Endothelial cell of umbilical vein (primary cell): ENCODE results near the gene ASIP.

Experiments
- EZH2 ChIP-seq: IDR thresholded peaks from 2 replicates; pipeline ENCODE4 v1.6.1; 2012; ENCODE audit warnings: borderline replicate concordance, low read depth, mild to moderate bottlenecking, moderate library complexity, low read length, inconsistent platforms; ENCODE audit not compliant: severe bottlenecking
- FOS ChIP-seq: IDR thresholded peaks from 2 replicates; pipeline ENCODE4 v1.6.1; 2011; ENCODE audit warnings: mild to moderate bottlenecking, low read length, moderate library complexity, borderline replicate concordance; ENCODE audit not compliant: insufficient read depth
- MYC ChIP-seq: IDR thresholded peaks from one replicate; pipeline ENCODE4 v1.6.1; 2011; ENCODE audit warnings: mild to moderate bottlenecking, low read depth, low read length
- POLR2A ChIP-seq: IDR thresholded peaks from 2 replicates; pipeline ENCODE4 v1.6.1; 2012; ENCODE audit warnings: low read depth, mild to moderate bottlenecking, control low read depth, low read length
- POLR2AphosphoS5 ChIP-seq: IDR thresholded peaks from 2 replicates; pipeline ENCODE4 v1.6.1; 2012; ENCODE audit warnings: low read depth, mild to moderate bottlenecking, control low read depth, low read length, moderate library complexity; ENCODE audit not compliant: insufficient read depth
- TF ChIP-seq, protein P1 (sequence below), 2 donors: IDR thresholded peaks; 1 replicate in 1 of 2; 2 replicates in 1 of 2; pipeline ENCODE4 v1.5.1; 2011; ENCODE audit warnings: low read length in 2 of 2, mild to moderate bottlenecking in 2 of 2, moderate library complexity in 2 of 2, control low read depth in 1 of 2, inconsistent platforms in 1 of 2, low read depth in 1 of 2; ENCODE audit not compliant: insufficient read depth in 1 of 2; ENCODE audit errors: extremely low read depth in 1 of 2

DNA sequence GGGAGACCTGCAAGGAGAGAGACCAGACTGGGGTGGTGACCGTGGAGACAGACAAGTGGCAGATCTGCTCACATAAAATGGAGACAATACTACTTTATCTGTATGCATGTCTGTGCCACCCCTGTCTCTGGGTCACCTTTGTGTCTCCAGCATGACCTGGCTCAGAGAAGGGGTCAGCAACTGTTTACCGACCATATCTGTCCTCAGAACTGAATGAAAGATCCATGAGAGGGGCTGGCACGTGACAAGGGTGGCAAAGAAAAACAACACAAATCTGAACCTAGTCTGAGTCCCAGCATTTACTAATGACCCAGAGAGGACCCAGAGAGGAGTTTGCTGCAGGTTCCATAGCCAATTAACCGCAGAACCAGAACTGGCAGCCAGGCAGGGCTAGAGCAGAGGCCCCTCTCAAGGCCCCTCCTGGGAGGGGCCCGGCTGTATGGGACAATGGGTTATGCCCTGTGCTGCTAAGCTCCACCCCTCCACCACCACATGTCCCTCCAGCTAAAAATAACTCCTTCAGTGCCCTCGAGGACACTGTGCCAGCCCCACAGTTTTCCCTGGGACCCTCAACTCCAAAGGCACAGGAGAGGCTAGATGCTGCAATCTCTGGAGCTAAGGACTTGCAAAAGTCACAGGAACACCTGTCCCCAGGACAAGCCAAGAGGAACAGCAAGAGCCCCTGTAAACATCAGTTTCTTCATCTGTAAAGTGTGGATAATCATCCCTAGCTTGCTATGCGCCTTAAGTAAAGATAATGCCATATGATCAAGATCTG lies 59.8 kb downstream of the ASIP start:
- no peak for TF ChIP-seq POLR2A
- TF ChIP-seq, protein P1, sequence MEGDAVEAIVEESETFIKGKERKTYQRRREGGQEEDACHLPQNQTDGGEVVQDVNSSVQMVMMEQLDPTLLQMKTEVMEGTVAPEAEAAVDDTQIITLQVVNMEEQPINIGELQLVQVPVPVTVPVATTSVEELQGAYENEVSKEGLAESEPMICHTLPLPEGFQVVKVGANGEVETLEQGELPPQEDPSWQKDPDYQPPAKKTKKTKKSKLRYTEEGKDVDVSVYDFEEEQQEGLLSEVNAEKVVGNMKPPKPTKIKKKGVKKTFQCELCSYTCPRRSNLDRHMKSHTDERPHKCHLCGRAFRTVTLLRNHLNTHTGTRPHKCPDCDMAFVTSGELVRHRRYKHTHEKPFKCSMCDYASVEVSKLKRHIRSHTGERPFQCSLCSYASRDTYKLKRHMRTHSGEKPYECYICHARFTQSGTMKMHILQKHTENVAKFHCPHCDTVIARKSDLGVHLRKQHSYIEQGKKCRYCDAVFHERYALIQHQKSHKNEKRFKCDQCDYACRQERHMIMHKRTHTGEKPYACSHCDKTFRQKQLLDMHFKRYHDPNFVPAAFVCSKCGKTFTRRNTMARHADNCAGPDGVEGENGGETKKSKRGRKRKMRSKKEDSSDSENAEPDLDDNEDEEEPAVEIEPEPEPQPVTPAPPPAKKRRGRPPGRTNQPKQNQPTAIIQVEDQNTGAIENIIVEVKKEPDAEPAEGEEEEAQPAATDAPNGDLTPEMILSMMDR (IDR thresholded peaks at IDR 0.05; ENCODE audit: extremely low read depth in 1 of 2, insufficient read depth in 1 of 2, low read depth in 1 of 2, low read length in 2 of 2), result no peak
- no peak for TF ChIP-seq MYC
- no peak for TF ChIP-seq POLR2AphosphoS5
- no peak for TF ChIP-seq EZH2
- no peak for TF ChIP-seq FOS
